PC-3 (cell line): ENCODE data around the gene ZNF783. TPM values are rescaled to one million over a fixed set of nuclear protein-coding genes. Genes with fewer than 3 reads are reported as not detected.
A peak's percentile ranks its signal among the peaks of the same experiment; 100 is the strongest.

Experiments used
- ATAC-seq: fragments of 200-7000 bp; cut with Tn5 transposase; 2 replicates; pipeline ENCODE4 v1.9.1; 2020; ENCODE audit warnings: mild to moderate bottlenecking, moderate library complexity
- BruUV-seq: library from RNA; stranded (reverse); fragments of 400-500 nt; replicated peaks from 2 replicates; lab custom pipeline; 2021; lab: Mats Ljungman, UMichigan
- CTCF ChIA-PET: fragments of 300-600 bp; sonication (Branson Sonifier 250); formaldehyde crosslinking; loops from one replicate; lab custom pipeline; 2022; ENCODE audit warnings: antibody characterized with exemption; lab: Charles Lee
- POLR2A ChIA-PET: fragments of 300-600 bp; sonication (Branson Sonifier 250); formaldehyde crosslinking; loops from one replicate; lab custom pipeline; 2022; ENCODE audit warnings: antibody characterized with exemption; ENCODE audit not compliant: unreplicated experiment; lab: Charles Lee
- DNase-seq: peaks from one replicate; pipeline ENCODE4 v3.0.0-alpha.2; 2015
- H2AFZ ChIP-seq: fragments of 300-600 bp; sonication (generic); 2 replicates; pipeline ENCODE4 v1.6.0; 2016; ENCODE audit warnings: antibody characterized with exemption, low read length
- H3F3A ChIP-seq: fragments of 300-600 bp; sonication (generic); one replicate; pipeline ENCODE4 v1.6.0; 2017; ENCODE audit warnings: antibody characterized with exemption, low read length, control low read depth, mild to moderate bottlenecking; ENCODE audit not compliant: unreplicated experiment
- H3K27ac ChIP-seq: fragments of 300-600 bp; sonication (generic); 2 replicates; pipeline ENCODE4 v1.5.1; 2016; ENCODE audit warnings: mild to moderate bottlenecking, low read length
- H3K27me3 ChIP-seq: fragments of 300-600 bp; sonication (generic); 2 replicates; pipeline ENCODE4 v1.6.1; 2016; ENCODE audit warnings: low read length, mixed read lengths
- H3K36me3 ChIP-seq: fragments of 300-600 bp; sonication (generic); 2 replicates; pipeline ENCODE4 v1.6.1; 2016; ENCODE audit warnings: low read depth, mixed run types, low read length, mixed read lengths
- H3K4me1 ChIP-seq: fragments of 300-600 bp; sonication (generic); 2 replicates; pipeline ENCODE4 v1.5.1; 2016; ENCODE audit warnings: low read length; ENCODE audit not compliant: insufficient read depth
- H3K4me2 ChIP-seq: fragments of 300-600 bp; sonication (generic); 2 replicates; pipeline ENCODE4 v1.6.0; 2016; ENCODE audit warnings: low read length
- H3K4me3 ChIP-seq: fragments of 300-600 bp; sonication (generic); 2 replicates; pipeline ENCODE4 v1.5.1; 2016; ENCODE audit warnings: mild to moderate bottlenecking, low read length, mixed read lengths
- H3K79me2 ChIP-seq: fragments of 300-600 bp; sonication (generic); 2 replicates; pipeline ENCODE4 v1.6.1; 2017; ENCODE audit warnings: low read length, mixed read lengths
- H3K9ac ChIP-seq: fragments of 300-600 bp; sonication (generic); 2 replicates; pipeline ENCODE4 v1.6.0; 2016; ENCODE audit warnings: mild to moderate bottlenecking, low read length
- H3K9me2 ChIP-seq: fragments of 300-600 bp; sonication (generic); replicated peaks from 2 replicates; pipeline ENCODE4 v1.6.1; 2016; ENCODE audit warnings: mixed run types, low read length, mixed read lengths
- H3K9me3 ChIP-seq: fragments of 300-600 bp; sonication (generic); 2 replicates; pipeline ENCODE4 v1.6.1; 2016; ENCODE audit warnings: low read length, mixed read lengths
- H4K20me1 ChIP-seq: fragments of 300-600 bp; sonication (generic); 2 replicates; pipeline ENCODE4 v1.6.1; 2016; ENCODE audit warnings: low read length, mixed read lengths
- CTCF ChIP-seq: fragments of 300-600 bp; sonication (generic); conservative IDR thresholded peaks from 2 replicates; pipeline ENCODE4 v1.5.1; 2017; ENCODE audit warnings: antibody characterized with exemption, low read depth, mild to moderate bottlenecking, low read length
- EZH2 ChIP-seq: fragments of 300-600 bp; sonication (generic); IDR thresholded peaks from one replicate; pipeline ENCODE4 v1.6.1; 2017; ENCODE audit warnings: antibody characterized with exemption, mild to moderate bottlenecking, low read length; ENCODE audit not compliant: unreplicated experiment
- EZH2phosphoT487 ChIP-seq: fragments of 300-600 bp; sonication (generic); IDR thresholded peaks from 2 replicates; pipeline ENCODE4 v1.6.1; 2018; ENCODE audit warnings: mild to moderate bottlenecking, antibody characterized with exemption, low read length, borderline replicate concordance
- intact Hi-C: fragments of 100-400 bp; cut with micrococcal nuclease; formaldehyde crosslinking; loops from 2 replicates; pipeline ENCODE4 v1.9.0; 2023
- total RNA-seq: library from RNA; depleted of rRNA; stranded (reverse); fragments of >200 nt; gene quantifications from 2 replicates; pipeline ENCODE4 v1.2.3, GENCODE V29; 2014

ZNF783 gene
- total RNA-seq, 1 experiment from 2014 or later: 6.9 TPM

- ATAC-seq: peak; percentile 0; the same call in 1 of the 2 replicates
- peak overlapping the region; percentile 64 for H2AFZ ChIP-seq
- peak; percentile 14 for DNase-seq
- no peaks in the 10 kb centered on the region for H3K36me3 ChIP-seq
- H3K79me2 ChIP-seq: no peaks in the 10 kb centered on the region
- no peak overlapping the region for H3K27ac ChIP-seq
- H3K9me3 ChIP-seq: no peaks in the 10 kb centered on the region
- intact Hi-C loops: loop anchor here (2.0 to 10.0 kb wide), 2 partner anchors 23 to 209 kb away; partner anchors contain the start of genes ZNF746 and ZNF783
- H3K4me1 ChIP-seq: peaks cover 34% of the 10 kb centered on the region
- H3K27me3 ChIP-seq: no peaks in the 10 kb centered on the region
- H3K4me2 ChIP-seq: peak overlapping the region; percentile 92
- ChIA-PET CTCF (interaction anchor here (0.5 to 1.3 kb wide), 7 partner anchors 23 to 1941 kb away, joined by 3 to 9 read pairs (median 4); partner anchors contain the start of genes ABCF2, ZNF282 and ZNF783), POLR2A (interaction anchor here (1.0 kb wide), 1 partner anchor 90 kb away, joined by 5 read pairs; the partner anchor contains the start of gene ZNF282)
- no peaks in the 10 kb centered on the region for H3F3A ChIP-seq
- TF ChIP-seq EZH2phosphoT487 (no peak), EZH2 (no peak), CTCF (no peak)
- H3K9me2 ChIP-seq: no peaks in the 10 kb centered on the region
- H3K4me3 ChIP-seq: peak overlapping the region; percentile 67
- TSS peak; percentile 33 for BruUV-seq
- peak overlapping the region; percentile 21; the same call in 1 of the 2 replicates for H3K9ac ChIP-seq
- H4K20me1 ChIP-seq: no peaks in the 10 kb centered on the region
These were observed 23.6 kb downstream of the ZNF783 start for GRCh38 chr7:149285603-149286002.

DNA sequence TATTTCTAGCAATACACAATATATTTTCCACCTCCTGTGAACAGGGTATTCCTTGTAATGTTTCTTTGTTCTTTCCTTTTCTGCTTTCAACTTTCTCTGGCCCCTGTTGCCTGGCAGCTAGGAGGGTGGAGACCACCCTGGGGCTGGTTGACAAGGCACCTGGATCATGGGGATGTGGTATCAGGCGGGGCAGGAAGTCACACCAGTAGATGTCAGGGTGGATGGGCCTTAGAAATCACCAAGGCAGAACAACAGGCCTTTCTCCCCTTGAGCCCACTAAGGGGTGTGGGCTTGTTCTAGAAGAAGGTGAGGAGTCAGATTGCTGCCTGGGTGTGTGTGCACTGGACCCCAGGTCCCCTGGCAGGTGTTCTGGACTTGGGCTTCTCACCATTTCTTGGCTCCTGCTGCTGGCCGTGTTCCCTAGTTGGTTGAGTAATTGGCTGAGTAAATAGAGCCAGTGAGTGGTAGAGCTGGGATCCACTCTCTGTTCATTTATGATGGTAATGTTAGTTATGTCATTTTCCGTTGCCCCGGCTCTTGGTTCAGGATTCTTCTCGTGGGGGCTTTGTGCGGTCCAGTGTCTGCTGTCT, 24.9 kb downstream of the ZNF783 start:
- Histone ChIP-seq H3K4me2 (peak overlapping the region; percentile 80), H3K4me1 (peaks cover 34% of the 10 kb centered on the region), H3F3A (no peaks in the 10 kb centered on the region), H3K9me3 (no peaks in the 10 kb centered on the region), H4K20me1 (no peaks in the 10 kb centered on the region), H3K36me3 (no peaks in the 10 kb centered on the region), H3K9ac (no peak overlapping the region), H3K27me3 (no peaks in the 10 kb centered on the region), H3K79me2 (no peaks in the 10 kb centered on the region), H2AFZ (peak overlapping the region; percentile 30; the same call in 1 of the 2 replicates), H3K4me3 (peak overlapping the region; percentile 49), H3K27ac (peak overlapping the region; percentile 49), H3K9me2 (no peaks in the 10 kb centered on the region)
- DNase-seq (peak; percentile 81), ATAC-seq (peak; percentile 64)
- TF ChIP-seq EZH2phosphoT487 (no peak), CTCF (no peak), EZH2 (no peak)
- CTCF ChIA-PET: no interaction called here
- intact Hi-C loops: loop anchor here (10.0 kb wide), 1 partner anchor 208 kb away; the partner anchor contains the start of gene ZNF746
- BruUV-seq: no TSS peak
- POLR2A ChIA-PET: no interaction called here

DNA sequence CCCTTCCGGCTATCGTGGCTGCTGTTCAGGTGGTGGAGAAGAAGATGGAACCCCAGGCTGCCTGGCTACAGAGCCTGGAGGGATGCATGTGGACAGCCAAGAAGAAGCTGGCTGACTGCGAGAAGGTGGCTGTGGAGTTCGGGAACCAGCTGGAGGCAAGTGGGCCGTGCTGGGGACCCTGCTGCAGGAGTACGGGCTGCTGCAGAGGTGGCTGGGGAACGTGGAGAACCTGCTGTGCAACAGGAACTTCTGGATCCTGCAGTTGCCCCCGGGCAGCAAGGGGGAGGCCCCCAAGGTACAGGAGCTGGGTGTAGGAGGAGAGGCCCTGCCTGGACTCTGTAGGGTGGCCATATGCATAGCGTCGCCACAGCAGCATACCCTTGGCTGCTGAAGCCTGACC, 25.6 kb downstream of the ZNF783 start:
- H4K20me1 ChIP-seq: no peaks in the 10 kb centered on the region
- ChIA-PET POLR2A (no interaction called here), CTCF (no interaction called here)
- intact Hi-C loops: loop anchor here (10.0 kb wide), 1 partner anchor 207 kb away; the partner anchor contains the start of gene ZNF746
- H3F3A ChIP-seq: no peaks in the 10 kb centered on the region
- H3K9me2 ChIP-seq: no peaks in the 10 kb centered on the region
- H3K4me2 ChIP-seq: peak overlapping the region; percentile 80
- ATAC-seq: no peak
- peaks cover 34% of the 10 kb centered on the region for H3K4me1 ChIP-seq
- no peaks in the 10 kb centered on the region for H3K27me3 ChIP-seq
- no TSS peak for BruUV-seq
- no peaks in the 10 kb centered on the region for H3K9me3 ChIP-seq
- peak overlapping the region; percentile 30; the same call in 1 of the 2 replicates for H2AFZ ChIP-seq
- DNase-seq: no peak
- H3K4me3 ChIP-seq: peak overlapping the region; percentile 49
- no peak for TF ChIP-seq EZH2
- no peak for TF ChIP-seq EZH2phosphoT487
- no peak for TF ChIP-seq CTCF
- H3K27ac ChIP-seq: peak overlapping the region; percentile 43
- H3K36me3 ChIP-seq: no peaks in the 10 kb centered on the region
- H3K79me2 ChIP-seq: no peaks in the 10 kb centered on the region
- no peak overlapping the region for H3K9ac ChIP-seq
